K562 treated with DMSO at 1 percent for 4 hours (cell line): ENCODE data around the gene ZC3H15. TPM values are rescaled to one million over a fixed set of nuclear protein-coding genes. Genes with fewer than 3 reads are reported as not detected.

Experiments
- total RNA-seq: library from RNA; unstranded; fragments of 300-600 nt; gene quantifications from 2 replicates; pipeline ENCODE4 v1.2.3, GENCODE V29; 2022; ENCODE audit not compliant: insufficient read depth

The ZC3H15 gene
- 65.3 and 68.7 TPM in 2 replicates for total RNA-seq

DNA sequence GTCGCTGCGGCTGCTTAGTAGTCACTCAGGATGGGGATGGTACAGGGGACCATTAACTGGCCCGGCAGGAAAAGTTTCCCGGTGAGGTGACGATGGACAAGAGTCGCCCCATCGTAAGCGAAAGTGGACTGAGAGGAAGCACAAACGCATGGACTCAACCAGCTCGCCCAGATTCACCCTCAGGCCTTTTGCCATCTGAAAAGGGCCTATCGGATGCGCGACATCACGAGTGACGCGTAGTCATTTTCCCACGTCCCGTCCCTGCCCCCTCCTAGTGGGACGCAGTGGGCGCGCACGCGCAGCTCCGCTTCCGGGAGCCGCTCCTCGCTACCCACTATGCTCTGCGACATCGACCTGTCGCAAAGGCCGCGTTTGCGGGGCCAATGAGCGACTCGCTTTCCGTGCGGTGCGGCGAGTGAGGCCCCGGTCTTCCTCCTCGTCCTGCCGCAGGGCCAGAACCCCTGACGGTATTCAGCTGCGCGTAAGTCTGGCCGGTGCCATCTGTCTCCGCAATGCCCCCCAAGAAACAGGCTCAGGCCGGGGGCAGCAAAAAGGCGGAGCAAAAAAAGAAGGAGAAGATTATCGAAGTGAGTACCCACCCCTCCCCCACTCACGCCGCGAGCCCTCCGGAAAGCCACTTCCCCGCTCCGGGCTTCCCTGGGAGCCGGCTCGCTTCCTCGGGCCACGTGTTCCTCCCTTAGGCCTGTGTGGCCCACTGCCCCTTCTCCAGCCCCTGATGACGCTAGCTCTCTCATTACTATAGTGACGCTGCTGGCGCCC is at the start of gene ZC3H15:
Gene ZC3H15 (plus strand): TSS at position 390 of the 780 bp plus-strand sequence. CDS start 123 bp downstream, at position 513.

Other genes starting within 250 kb of the ZC3H15 start
- 11.9 and 13.4 TPM in 2 replicates for gene ITGAV, start 103.8 kb downstream of the ZC3H15 start, total RNA-seq
- gene FAM171B, start 207.8 kb downstream of the ZC3H15 start, total RNA-seq: 0.10 TPM in 1 of 2 replicates, not detected in the other